ENCODE data around the gene IFIT1B. TPM values are rescaled to one million over a fixed set of nuclear protein-coding genes. Genes with fewer than 3 reads are reported as not detected.
A peak's percentile ranks its signal among the peaks of the same experiment; 100 is the strongest.

Gene IFIT1B
- polyA plus RNA-seq, 3 donors, result not detected

DNA sequence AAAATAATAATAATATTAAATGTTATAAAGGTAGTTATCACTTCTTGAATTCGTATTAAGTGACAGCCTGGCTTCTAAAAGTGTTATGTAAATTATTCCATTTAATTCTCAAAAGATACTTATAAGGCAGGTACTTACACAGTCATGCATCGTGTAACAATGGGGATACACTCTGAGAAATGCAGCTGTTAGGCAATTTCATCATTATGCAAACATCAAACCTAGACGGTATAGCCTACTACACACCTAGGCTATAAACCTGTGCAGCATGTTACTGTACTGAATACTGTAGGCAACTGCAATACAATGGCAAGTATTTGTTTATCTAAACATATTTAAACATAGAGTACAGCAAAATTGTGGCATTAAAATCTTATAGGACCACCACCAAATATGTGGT, 16.0 kb downstream of the IFIT1B start:
- no peaks in the 10 kb centered on the region for H3K36me3 ChIP-seq (replicated peaks in 1 of 2; ENCODE audit: control insufficient read depth in 1 of 2, insufficient read depth in 2 of 2, low read length in 2 of 2)
- H3K9me3 ChIP-seq (replicated peaks in 1 of 2; ENCODE audit: control insufficient read depth in 1 of 2, insufficient read depth in 1 of 2, low read length in 2 of 2), result no peaks in the 10 kb centered on the region
- no peak overlapping the region for H2AFZ ChIP-seq (ENCODE audit: insufficient read depth, low read depth, low read length, poor library complexity, severe bottlenecking)
- no peak overlapping the region for H3K9ac ChIP-seq (ENCODE audit: insufficient read depth, low read length, poor library complexity, severe bottlenecking)
- TF ChIP-seq, protein P1, sequence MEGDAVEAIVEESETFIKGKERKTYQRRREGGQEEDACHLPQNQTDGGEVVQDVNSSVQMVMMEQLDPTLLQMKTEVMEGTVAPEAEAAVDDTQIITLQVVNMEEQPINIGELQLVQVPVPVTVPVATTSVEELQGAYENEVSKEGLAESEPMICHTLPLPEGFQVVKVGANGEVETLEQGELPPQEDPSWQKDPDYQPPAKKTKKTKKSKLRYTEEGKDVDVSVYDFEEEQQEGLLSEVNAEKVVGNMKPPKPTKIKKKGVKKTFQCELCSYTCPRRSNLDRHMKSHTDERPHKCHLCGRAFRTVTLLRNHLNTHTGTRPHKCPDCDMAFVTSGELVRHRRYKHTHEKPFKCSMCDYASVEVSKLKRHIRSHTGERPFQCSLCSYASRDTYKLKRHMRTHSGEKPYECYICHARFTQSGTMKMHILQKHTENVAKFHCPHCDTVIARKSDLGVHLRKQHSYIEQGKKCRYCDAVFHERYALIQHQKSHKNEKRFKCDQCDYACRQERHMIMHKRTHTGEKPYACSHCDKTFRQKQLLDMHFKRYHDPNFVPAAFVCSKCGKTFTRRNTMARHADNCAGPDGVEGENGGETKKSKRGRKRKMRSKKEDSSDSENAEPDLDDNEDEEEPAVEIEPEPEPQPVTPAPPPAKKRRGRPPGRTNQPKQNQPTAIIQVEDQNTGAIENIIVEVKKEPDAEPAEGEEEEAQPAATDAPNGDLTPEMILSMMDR (IDR thresholded peaks at IDR 0.05), result no peak
- WGBS (ENCODE audit: insufficient coverage), result no CpG with 5 or more reads among the region's 3 CpGs
- peaks cover 19 to 28% of the 10 kb centered on the region in 2 donors for H3K4me1 ChIP-seq (ENCODE audit: control insufficient read depth in 1 of 2, insufficient read depth in 2 of 2, low read length in 2 of 2)
- no peaks in the 10 kb centered on the region for H4K20me1 ChIP-seq (ENCODE audit: insufficient read depth, low read length)
- Mint-ChIP-seq H3K4me1 (peaks cover 20% of the 10 kb centered on the region), H3K36me3 (no peaks in the 10 kb centered on the region), H3K9me3 (no peaks in the 10 kb centered on the region), H3K27me3 (ENCODE audit: low read depth in 3 of 3) (no peaks in the 10 kb centered on the region), H3K4me3 (peak overlapping the region in 1 of 2 donors; percentile 26), H3K27ac (no peak overlapping the region)
- H3K79me2 ChIP-seq (ENCODE audit: insufficient read depth, low read length), result no peaks in the 10 kb centered on the region
- intact Hi-C loops (cut with micrococcal nuclease), result no loop called here
- H3K27ac ChIP-seq (ENCODE audit: low read depth in 1 of 2, low read length in 2 of 2), result no peak overlapping the region
- peak overlapping the region in 1 of 3 experiments; percentile 100 for H3K4me3 ChIP-seq (replicated peaks in 1 of 3; ENCODE audit: low read depth in 2 of 3, low read length in 3 of 3)
- H3K27me3 ChIP-seq (ENCODE audit: control insufficient read depth in 2 of 2, insufficient read depth in 2 of 2, low read length in 2 of 2), result no peaks in the 10 kb centered on the region
- no peak for DNase-seq
- peak overlapping the region; percentile 89 for H3K4me2 ChIP-seq (replicated peaks; ENCODE audit: extremely low read depth, low read length, poor library complexity, severe bottlenecking)

DNA sequence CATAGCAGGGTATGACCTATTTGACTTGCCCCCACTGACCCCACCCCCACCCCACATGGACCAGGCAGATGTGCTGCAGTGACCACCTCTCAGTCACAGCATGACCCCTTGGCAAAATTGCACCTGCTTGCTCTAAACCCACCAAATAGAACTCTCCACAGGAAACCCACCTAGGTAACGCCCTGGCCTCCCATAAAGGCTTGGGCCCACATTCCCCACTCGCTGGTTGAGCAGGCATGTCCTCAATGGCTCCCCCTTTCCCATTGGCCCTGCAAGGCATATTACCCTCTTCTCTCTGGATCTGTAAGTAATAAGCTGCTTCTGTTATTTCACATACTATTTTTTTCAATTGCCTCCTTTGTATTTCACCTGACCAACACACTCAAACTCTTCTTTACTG, 17.3 kb downstream of the IFIT1B start:
- no peak overlapping the region for H3K4me3 ChIP-seq (replicated peaks in 1 of 3; ENCODE audit: low read depth in 2 of 3, low read length in 3 of 3)
- H3K79me2 ChIP-seq (ENCODE audit: insufficient read depth, low read length), result no peaks in the 10 kb centered on the region
- no peak overlapping the region for H3K4me2 ChIP-seq (replicated peaks; ENCODE audit: extremely low read depth, low read length, poor library complexity, severe bottlenecking)
- H3K27ac ChIP-seq (ENCODE audit: low read depth in 1 of 2, low read length in 2 of 2), result no peak overlapping the region
- H3K27me3 ChIP-seq (ENCODE audit: control insufficient read depth in 2 of 2, insufficient read depth in 2 of 2, low read length in 2 of 2), result no peaks in the 10 kb centered on the region
- H3K4me1 ChIP-seq (ENCODE audit: control insufficient read depth in 1 of 2, insufficient read depth in 2 of 2, low read length in 2 of 2), result peaks cover 23 to 28% of the 10 kb centered on the region in 2 donors
- DNase-seq, result no peak
- no peaks in the 10 kb centered on the region for H3K9me3 Mint-ChIP-seq
- H3K36me3 Mint-ChIP-seq, result no peaks in the 10 kb centered on the region
- H3K4me3 Mint-ChIP-seq, result peak overlapping the region in 1 of 2 donors; percentile 56
- H3K4me1 Mint-ChIP-seq, result peaks cover 29% of the 10 kb centered on the region
- no peaks in the 10 kb centered on the region for H3K27me3 Mint-ChIP-seq (ENCODE audit: low read depth in 3 of 3)
- H3K9ac ChIP-seq (ENCODE audit: insufficient read depth, low read length, poor library complexity, severe bottlenecking), result no peak overlapping the region
- TF ChIP-seq, protein P1 (IDR thresholded peaks at IDR 0.05), result no peak
- no peaks in the 10 kb centered on the region for H3K36me3 ChIP-seq (replicated peaks in 1 of 2; ENCODE audit: control insufficient read depth in 1 of 2, insufficient read depth in 2 of 2, low read length in 2 of 2)
- H3K27ac Mint-ChIP-seq, result peak overlapping the region in 1 of 7 donors; percentile 66
- H3K9me3 ChIP-seq (replicated peaks in 1 of 2; ENCODE audit: control insufficient read depth in 1 of 2, insufficient read depth in 1 of 2, low read length in 2 of 2), result no peaks in the 10 kb centered on the region
- H4K20me1 ChIP-seq (ENCODE audit: insufficient read depth, low read length), result peaks cover 4% of the 10 kb centered on the region
- WGBS (ENCODE audit: insufficient coverage), result 95% methylated on average over 2 of the region's 2 CpGs
- intact Hi-C loops (cut with micrococcal nuclease), result no loop called here
- no peak overlapping the region for H2AFZ ChIP-seq (ENCODE audit: insufficient read depth, low read depth, low read length, poor library complexity, severe bottlenecking)
